GM21825 (cell line): Measurements from ENCODE around the gene GPX4.
"Not testable (repeated sequence)": the region's sequence is repeated elsewhere in the genome, so short reads cannot be mapped to it uniquely, and the experiment has no call there.

Experiments used
- ATAC-seq: cut with Tn5 transposase; IDR thresholded peaks from one replicate; pipeline ENCODE4 v1.9.1; 2021; ENCODE audit warnings: mild to moderate bottlenecking, moderate library complexity; ENCODE audit not compliant: unreplicated experiment

The GPX4 gene

GRCh38 chr19:1113986-1114483 is 10.2 kb downstream of the GPX4 start:
- no peak for ATAC-seq

GRCh38 chr19:1114728-1115127 is 10.9 kb downstream of the GPX4 start:
- not testable (repeated sequence) for ATAC-seq

- no peak for ATAC-seq
Measured at GRCh38 chr19:1115646-1116420, 12.0 kb downstream of the GPX4 start.

GRCh38 chr19:1116726-1117581 is 13.2 kb downstream of the GPX4 start:
- no peak for ATAC-seq

GRCh38 chr19:1117654-1118053 is 13.9 kb downstream of the GPX4 start:
- ATAC-seq = no peak

- ATAC-seq = no peak
Measured at GRCh38 chr19:1118999-1119398, 15.2 kb downstream of the GPX4 start.

GRCh38 chr19:1119475-1120217 is 15.9 kb downstream of the GPX4 start:
- no peak for ATAC-seq

- no peak for ATAC-seq
Measured at GRCh38 chr19:1121395-1121794, 17.6 kb downstream of the GPX4 start.

GRCh38 chr19:1122021-1122971 is 18.5 kb downstream of the GPX4 start:
- no peak for ATAC-seq

GRCh38 chr19:1122972-1123363 is 19.2 kb downstream of the GPX4 start:
- no peak for ATAC-seq

- no peak for ATAC-seq
Measured at GRCh38 chr19:1123381-1123780, 19.6 kb downstream of the GPX4 start.

- no peak for ATAC-seq
Measured at GRCh38 chr19:1123885-1124677, 20.3 kb downstream of the GPX4 start.

- no peak for ATAC-seq
Measured at GRCh38 chr19:1125601-1126467, 22.0 kb downstream of the GPX4 start.

- ATAC-seq = no peak
Measured at GRCh38 chr19:1126984-1127760, 23.4 kb downstream of the GPX4 start.

- no peak for ATAC-seq
Measured at GRCh38 chr19:1128106-1128505, 24.3 kb downstream of the GPX4 start.

GRCh38 chr19:1129084-1129483 is 25.3 kb downstream of the GPX4 start:
- ATAC-seq = not testable (repeated sequence)

- no peak for ATAC-seq
Measured at GRCh38 chr19:1129535-1129934, 25.7 kb downstream of the GPX4 start.
